Ishikawa (cell line): Measurements from ENCODE around the gene CFAP126.

Source experiments
- CEBPB ChIP-seq: IDR thresholded peaks from 2 replicates; pipeline ENCODE4 v1.6.1; 2012
- CREB1 ChIP-seq: IDR thresholded peaks from 2 replicates; pipeline ENCODE4 v1.6.1; 2012; ENCODE audit warnings: low read depth
- EGR1 ChIP-seq: IDR thresholded peaks from 2 replicates; pipeline ENCODE4 v1.6.1; 2012
- EP300 ChIP-seq: IDR thresholded peaks from 2 replicates; pipeline ENCODE4 v1.6.1; 2012; ENCODE audit warnings: borderline replicate concordance
- FOXM1 ChIP-seq: IDR thresholded peaks from 2 replicates; pipeline ENCODE4 v1.6.1; 2012; ENCODE audit warnings: low read depth, borderline replicate concordance
- MAX ChIP-seq: IDR thresholded peaks from 2 replicates; pipeline ENCODE4 v1.6.1; 2012
- NFIC ChIP-seq: IDR thresholded peaks from 2 replicates; pipeline ENCODE4 v1.6.1; 2012
- RAD21 ChIP-seq: IDR thresholded peaks from 2 replicates; pipeline ENCODE4 v1.6.1; 2012; ENCODE audit warnings: low read depth
- TAF1 ChIP-seq: IDR thresholded peaks from 2 replicates; pipeline ENCODE4 v1.6.1; 2012; ENCODE audit warnings: low read depth, mild to moderate bottlenecking
- TCF12 ChIP-seq: IDR thresholded peaks from 2 replicates; pipeline ENCODE4 v1.6.1; 2012; ENCODE audit warnings: low read depth
- TEAD4 ChIP-seq: IDR thresholded peaks from 2 replicates; pipeline ENCODE4 v1.6.1; 2012
- YY1 ChIP-seq: IDR thresholded peaks from 2 replicates; pipeline ENCODE4 v1.6.1; 2012; ENCODE audit warnings: low read depth
- ZBTB7A ChIP-seq: IDR thresholded peaks from 2 replicates; pipeline ENCODE4 v1.6.1; 2012; ENCODE audit warnings: low read depth
- TF ChIP-seq, protein P1 (sequence below): IDR thresholded peaks from 2 replicates; pipeline ENCODE4 v1.6.1; 2012; ENCODE audit warnings: low read depth, mild to moderate bottlenecking
- TF ChIP-seq, protein P2 (sequence below): IDR thresholded peaks from 2 replicates; pipeline ENCODE4 v1.6.1; 2012

Gene CFAP126

GRCh38 chr1:161367684-161368400 lies at the start of gene CFAP126:
TSS of gene CFAP126 (minus strand) at chr1:161367876. CDS start at chr1:161367868, 8 bp downstream.
- TF ChIP-seq TEAD4 (no peak), RAD21 (peak; percentile 39; the same call in 1 of the 2 replicates), YY1 (0 out of 2 replicates have a peak, but pooled peaks have one; percentile 29)

DNA sequence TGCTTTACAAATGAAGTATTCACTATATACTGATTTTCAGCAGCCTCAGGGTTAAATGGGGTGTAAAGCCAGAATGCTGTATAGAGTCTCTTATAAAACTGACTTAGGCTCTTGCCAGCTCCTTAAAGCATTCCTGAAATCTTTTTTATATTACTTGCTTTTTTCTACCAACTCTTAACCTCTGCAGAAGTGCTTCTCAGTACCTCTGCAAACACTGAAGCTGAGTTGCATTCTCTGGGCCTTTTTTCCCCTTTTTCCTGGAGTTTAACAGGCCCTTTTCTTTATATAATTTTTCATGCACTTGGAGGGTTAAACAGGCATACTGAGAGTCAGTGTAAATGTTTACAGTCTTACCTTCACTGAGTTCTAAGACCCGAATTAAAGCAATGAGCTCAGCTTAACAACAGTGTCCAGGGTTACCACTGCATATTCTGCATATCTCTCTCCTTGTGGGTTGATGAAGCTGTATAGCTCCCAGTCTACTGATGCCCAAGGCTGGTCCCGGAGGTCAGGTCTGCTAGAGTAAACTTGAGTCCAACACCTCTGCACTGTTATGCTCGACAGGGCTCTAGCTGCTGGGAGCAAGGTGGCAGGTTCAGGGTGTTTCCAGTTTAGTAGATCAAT lies 40.9 kb upstream of the CFAP126 start:
- TF ChIP-seq RAD21 (no peak), FOXM1 (no peak), TAF1 (no peak)

GRCh38 chr1:161407451-161407985 lies 39.8 kb upstream of the CFAP126 start:
- no peak for TF ChIP-seq RAD21
- TF ChIP-seq YY1 = no peak
- TF ChIP-seq TAF1 = no peak
- TF ChIP-seq TCF12 = no peak
- no peak for TF ChIP-seq NFIC
- no peak for TF ChIP-seq ZBTB7A

DNA sequence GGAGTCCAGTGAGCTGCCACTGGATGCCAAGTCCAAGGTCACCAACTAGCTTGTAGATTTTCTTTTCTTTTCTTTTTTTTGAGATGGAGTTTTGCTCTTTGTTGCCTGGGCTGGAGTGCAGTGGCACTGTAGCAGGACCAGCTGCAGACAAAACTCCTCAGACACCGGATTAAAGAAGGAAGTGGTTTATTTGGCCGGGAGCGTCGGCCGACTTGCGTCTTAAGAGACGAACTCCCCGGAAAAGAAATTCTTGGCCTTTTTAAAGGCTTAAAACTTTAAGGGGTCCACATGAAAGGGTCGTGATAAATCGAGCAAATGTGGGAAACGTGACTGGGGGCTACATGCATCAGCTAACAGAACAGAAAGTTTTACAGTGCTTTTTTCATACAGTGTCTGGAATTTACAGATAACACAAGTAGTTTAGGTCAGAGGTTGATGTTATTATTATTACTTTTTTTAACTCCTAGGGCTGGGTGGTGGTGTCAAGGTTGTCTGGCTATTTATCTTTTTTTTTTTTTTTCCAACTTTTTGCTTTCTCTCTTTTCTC lies 36.4 kb upstream of the CFAP126 start:
- TF ChIP-seq TAF1 (no peak), YY1 (no peak), EP300 (no peak), TCF12 (no peak), TEAD4 (no peak), CREB1 (no peak), CEBPB (no peak), ZBTB7A (no peak), EGR1 (no peak), NFIC (no peak), MAX (no peak), RAD21 (no peak), FOXM1 (no peak)
- TF ChIP-seq, protein P1, sequence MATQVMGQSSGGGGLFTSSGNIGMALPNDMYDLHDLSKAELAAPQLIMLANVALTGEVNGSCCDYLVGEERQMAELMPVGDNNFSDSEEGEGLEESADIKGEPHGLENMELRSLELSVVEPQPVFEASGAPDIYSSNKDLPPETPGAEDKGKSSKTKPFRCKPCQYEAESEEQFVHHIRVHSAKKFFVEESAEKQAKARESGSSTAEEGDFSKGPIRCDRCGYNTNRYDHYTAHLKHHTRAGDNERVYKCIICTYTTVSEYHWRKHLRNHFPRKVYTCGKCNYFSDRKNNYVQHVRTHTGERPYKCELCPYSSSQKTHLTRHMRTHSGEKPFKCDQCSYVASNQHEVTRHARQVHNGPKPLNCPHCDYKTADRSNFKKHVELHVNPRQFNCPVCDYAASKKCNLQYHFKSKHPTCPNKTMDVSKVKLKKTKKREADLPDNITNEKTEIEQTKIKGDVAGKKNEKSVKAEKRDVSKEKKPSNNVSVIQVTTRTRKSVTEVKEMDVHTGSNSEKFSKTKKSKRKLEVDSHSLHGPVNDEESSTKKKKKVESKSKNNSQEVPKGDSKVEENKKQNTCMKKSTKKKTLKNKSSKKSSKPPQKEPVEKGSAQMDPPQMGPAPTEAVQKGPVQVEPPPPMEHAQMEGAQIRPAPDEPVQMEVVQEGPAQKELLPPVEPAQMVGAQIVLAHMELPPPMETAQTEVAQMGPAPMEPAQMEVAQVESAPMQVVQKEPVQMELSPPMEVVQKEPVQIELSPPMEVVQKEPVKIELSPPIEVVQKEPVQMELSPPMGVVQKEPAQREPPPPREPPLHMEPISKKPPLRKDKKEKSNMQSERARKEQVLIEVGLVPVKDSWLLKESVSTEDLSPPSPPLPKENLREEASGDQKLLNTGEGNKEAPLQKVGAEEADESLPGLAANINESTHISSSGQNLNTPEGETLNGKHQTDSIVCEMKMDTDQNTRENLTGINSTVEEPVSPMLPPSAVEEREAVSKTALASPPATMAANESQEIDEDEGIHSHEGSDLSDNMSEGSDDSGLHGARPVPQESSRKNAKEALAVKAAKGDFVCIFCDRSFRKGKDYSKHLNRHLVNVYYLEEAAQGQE = no peak
- TF ChIP-seq, protein P2, sequence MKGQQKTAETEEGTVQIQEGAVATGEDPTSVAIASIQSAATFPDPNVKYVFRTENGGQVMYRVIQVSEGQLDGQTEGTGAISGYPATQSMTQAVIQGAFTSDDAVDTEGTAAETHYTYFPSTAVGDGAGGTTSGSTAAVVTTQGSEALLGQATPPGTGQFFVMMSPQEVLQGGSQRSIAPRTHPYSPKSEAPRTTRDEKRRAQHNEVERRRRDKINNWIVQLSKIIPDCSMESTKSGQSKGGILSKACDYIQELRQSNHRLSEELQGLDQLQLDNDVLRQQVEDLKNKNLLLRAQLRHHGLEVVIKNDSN = no peak

GRCh38 chr1:161402446-161402845 lies 34.8 kb upstream of the CFAP126 start:
- TF ChIP-seq, protein P1 = no peak

GRCh38 chr1:161399257-161399998 lies 31.8 kb upstream of the CFAP126 start:
- 0 out of 2 replicates have a peak, but pooled peaks have one; percentile 33 for TF ChIP-seq MAX
- TF ChIP-seq RAD21 = no peak
- TF ChIP-seq YY1 = peak; percentile 57
- no peak for TF ChIP-seq FOXM1
- no peak for TF ChIP-seq ZBTB7A
- no peak; the same call in 1 of the 2 replicates for TF ChIP-seq EP300
- peak; percentile 91 for TF ChIP-seq TEAD4
- TF ChIP-seq TAF1 = peak; percentile 85
- TF ChIP-seq, protein P2 = peak; percentile 2; the same call in 1 of the 2 replicates
- no peak for TF ChIP-seq EGR1
- TF ChIP-seq NFIC = peak; percentile 23; the same call in 1 of the 2 replicates
- TF ChIP-seq TCF12 = peak; percentile 24; the same call in 1 of the 2 replicates
- TF ChIP-seq CREB1 = peak; percentile 76
- TF ChIP-seq CEBPB = 0 out of 2 replicates have a peak, but pooled peaks have one; percentile 26
- TF ChIP-seq, protein P1 = no peak
